Raji (cell line): ENCODE data around the gene COPRS.

Experiments used
- POLR2A ChIP-seq: IDR thresholded peaks from 2 replicates; pipeline ENCODE4 v1.6.1; 2011; ENCODE audit warnings: low read depth, low read length, control low read depth; ENCODE audit not compliant: insufficient read depth

The COPRS gene

GRCh38 chr17:31825961-31826691 is 32.9 kb downstream of the COPRS start:
- no peak for TF ChIP-seq POLR2A

- no peak for TF ChIP-seq POLR2A
Measured at GRCh38 chr17:31824766-31825360, 34.2 kb downstream of the COPRS start.

GRCh38 chr17:31823014-31823413 is 36.0 kb downstream of the COPRS start:
- TF ChIP-seq POLR2A = no peak

GRCh38 chr17:31820691-31821435 is 38.2 kb downstream of the COPRS start:
- TF ChIP-seq POLR2A = no peak

- no peak for TF ChIP-seq POLR2A
Measured at GRCh38 chr17:31819578-31819977, 39.5 kb downstream of the COPRS start.

GRCh38 chr17:31815212-31815730 is 43.8 kb downstream of the COPRS start:
- TF ChIP-seq POLR2A = no peak

GRCh38 chr17:31811101-31811500 is 47.9 kb downstream of the COPRS start:
- no peak for TF ChIP-seq POLR2A

GRCh38 chr17:31808521-31809050 is 50.5 kb downstream of the COPRS start:
- TF ChIP-seq POLR2A = no peak

- TF ChIP-seq POLR2A = no peak
Measured at GRCh38 chr17:31807846-31808245, 51.2 kb downstream of the COPRS start.

GRCh38 chr17:31806921-31807320 is 52.1 kb downstream of the COPRS start:
- TF ChIP-seq POLR2A = no peak

GRCh38 chr17:31803494-31804213 is 55.4 kb downstream of the COPRS start:
- TF ChIP-seq POLR2A = no peak

- no peak for TF ChIP-seq POLR2A
Measured at GRCh38 chr17:31802502-31802901, 56.5 kb downstream of the COPRS start.
